Activated CD4-positive, CD25-positive, alpha-beta regulatory T cell (primary cell): ENCODE results near the gene MFSD8.
"Not testable (repeated sequence)": the region's sequence is repeated elsewhere in the genome, so short reads cannot be mapped to it uniquely, and the experiment has no call there.

Experiments used
- DNase-seq, 4 experiments: peaks; one replicate each; lab custom pipeline; 2025; lab: John Stamatoyannopoulos, UW

Gene MFSD8

DNA sequence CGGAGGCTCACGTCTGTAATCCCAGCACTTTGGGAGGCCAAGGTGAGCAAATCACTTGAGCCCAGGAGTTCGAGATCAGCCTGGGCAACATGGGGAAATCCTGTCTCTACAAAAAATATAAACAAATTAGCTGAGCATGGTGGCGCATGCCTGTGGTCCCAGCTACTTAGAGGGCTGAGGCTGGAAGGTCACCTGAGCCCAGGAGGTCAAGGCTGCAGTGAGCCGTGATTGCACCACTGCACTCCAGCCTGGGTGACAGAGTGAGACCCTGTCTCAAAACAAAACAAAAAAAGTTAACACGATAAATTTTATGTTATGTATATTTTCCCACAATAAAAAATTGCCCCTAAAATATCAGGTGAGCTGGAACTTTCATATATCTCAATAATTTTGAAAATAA lies 33.1 kb downstream of the MFSD8 start:
- DNase-seq = not testable (repeated sequence)

DNA sequence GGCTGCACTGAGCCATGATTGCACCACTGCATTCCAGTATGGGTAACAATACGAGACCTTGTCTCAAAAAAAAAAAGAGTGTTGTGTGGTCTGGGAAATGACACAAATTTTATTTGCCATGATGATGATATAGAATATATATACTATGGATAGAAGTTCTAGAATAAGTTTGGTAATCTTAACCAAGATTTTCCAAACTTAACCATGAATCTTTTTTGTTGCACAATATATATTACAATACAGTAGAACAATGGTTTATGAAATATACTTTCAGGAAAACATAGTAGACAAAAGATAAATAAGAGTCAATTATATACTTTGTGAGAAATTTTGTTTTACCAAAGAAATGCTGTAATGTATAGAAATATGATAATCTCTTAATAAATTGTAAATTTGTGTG lies 34.8 kb downstream of the MFSD8 start:
- no peak for DNase-seq

DNA sequence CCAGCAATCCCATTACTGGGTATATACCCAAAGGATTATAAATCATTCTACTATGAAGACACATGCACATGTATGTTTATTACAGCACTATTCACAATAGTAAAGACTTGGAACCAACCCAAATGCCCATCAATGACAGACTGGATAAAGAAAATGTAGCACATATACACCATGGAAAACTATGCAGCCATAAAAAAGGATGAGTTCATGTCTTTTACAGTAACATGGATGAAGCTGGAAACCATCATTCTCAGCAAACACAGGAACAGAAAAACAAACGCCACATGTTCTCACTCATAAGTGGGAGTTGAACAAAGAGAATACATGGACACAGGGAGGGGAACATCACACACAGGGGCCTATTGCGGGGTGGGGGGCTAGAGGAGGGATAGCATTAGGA lies 39.3 kb downstream of the MFSD8 start:
- DNase-seq = not testable (repeated sequence)

DNA sequence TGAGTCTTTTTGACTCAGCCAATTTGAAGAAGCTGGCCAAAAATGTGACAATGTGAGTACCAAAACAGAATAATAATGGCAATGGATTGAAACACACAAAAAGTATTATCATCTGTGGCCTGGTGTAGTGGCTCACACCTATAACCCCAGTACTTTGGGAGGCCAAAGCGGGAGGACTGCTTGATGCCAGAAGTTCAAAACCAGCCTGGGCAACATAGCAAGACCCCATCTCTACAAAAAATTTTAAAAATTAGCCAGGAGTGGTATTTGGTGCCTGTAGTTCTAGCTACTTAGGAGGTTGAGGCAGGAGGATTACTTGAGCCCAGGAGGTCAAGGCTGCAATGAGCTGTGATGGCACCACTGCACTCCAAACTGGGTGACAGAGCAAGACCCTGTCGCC lies 42.7 kb downstream of the MFSD8 start:
- DNase-seq = no peak

DNA sequence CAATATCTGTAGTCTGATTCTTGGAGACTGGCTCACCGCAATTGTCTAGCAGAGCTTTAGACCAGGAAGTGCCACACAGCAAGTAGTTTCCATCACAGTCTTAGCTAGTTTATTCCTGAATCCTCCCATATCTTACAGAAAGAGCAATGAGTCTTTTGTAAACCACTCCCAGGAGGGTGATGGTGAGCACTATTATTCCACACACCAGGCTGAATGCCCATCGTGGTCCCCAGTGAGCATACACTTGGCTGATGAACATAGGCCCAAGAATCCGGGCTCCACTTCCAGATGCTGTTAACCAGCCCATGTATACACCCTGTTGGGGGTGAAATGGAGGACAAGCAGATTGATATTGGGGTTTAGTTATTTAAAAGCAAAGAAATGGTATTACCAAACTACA lies 44.5 kb downstream of the MFSD8 start:
- DNase-seq = no peak

DNA sequence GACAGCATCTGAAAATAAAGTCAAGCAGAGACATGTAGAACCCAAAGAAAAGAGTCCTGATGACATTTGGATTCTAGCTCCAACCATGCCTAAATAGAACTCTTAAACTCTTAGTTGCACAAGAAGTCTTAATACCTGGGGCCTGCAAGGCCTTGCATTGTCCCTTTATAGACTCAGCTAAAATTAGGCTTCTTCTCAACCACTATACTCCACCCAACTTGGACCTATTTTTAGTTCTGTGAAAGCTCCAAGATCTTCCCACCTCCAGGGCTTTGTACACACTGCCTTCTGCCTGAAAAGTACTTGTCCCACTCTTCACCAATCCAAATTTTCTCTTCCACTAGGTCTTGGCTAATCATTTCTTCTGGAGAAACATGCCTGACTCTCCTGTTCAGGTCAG lies 47.8 kb downstream of the MFSD8 start:
- DNase-seq = no peak

DNA sequence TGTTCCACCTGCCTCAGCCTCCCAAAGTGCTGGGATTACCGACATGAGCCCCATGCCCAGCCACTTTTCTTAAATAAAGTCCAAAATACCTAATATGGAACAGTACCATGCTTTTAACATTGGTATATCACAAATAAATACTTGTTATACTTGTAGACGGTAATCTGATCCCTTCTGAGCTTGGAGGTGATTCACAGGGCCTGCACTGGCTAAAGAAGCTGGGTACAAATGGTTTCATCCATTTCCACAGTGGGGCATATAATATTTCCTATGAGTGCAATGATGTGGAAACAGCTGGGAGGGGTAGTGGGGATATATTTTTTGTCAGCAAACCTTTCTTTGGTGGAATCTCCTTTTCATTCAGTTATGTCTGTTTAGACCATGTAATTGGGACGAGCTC lies 48.5 kb downstream of the MFSD8 start:
- no peak for DNase-seq

DNA sequence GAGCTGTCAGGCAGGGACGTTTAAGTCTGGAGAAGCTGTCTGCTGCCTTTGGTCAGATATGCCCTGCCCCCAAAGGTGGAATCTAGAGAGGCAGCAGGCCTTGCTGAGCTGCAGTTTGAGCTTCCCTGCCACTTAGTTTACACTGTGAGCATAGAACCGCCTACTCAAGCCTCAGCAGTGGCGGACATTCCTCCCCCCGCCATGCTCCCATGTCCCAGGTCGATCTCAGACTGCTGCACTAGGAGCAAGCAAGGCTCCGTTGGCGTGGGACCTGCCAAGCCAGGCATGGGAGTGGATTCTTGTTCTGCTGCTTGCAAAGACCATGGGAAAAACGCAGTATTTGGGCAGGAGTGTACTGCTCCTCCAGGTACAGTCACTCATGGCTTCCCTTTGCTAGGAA lies 59.9 kb downstream of the MFSD8 start:
- no peak for DNase-seq

DNA sequence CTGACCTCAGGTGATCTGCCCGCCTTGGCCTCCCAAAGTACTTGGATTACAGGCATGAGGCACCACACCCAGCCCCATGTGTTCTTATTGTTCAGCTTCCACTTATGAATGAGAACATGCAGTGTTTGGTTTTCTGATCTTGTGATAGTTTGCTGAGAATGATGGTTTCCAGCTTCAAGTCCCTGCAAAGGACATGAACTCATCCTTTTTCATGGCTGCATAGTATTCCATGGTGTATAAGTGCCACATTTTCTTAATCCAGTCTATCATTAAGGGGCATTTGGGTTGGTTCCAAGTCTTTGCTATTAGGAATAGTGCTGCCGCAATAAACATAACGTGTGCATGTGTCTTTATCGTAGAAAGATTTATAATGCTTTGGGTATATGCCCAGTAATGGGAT lies 65.3 kb downstream of the MFSD8 start:
- DNase-seq = not testable (repeated sequence)

DNA sequence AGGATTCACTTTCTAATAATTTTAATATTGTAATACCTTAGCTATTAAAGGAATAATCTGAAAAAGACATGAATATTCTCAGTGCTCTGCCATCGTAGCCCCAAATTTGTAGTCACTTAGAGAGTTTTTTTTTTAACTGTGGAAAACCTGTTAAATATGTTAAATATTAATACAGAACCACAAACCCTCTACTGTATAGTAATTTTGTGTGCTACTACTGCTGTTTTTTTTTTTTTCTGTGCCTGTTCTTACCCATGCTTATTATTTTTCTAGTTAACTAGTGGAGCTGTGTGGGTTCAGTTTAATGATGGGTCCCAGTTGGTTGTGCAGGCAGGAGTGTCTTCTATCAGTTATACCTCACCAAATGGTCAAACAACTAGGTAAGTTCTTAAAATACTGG lies 68.4 kb downstream of the MFSD8 start:
- no peak for DNase-seq

DNA sequence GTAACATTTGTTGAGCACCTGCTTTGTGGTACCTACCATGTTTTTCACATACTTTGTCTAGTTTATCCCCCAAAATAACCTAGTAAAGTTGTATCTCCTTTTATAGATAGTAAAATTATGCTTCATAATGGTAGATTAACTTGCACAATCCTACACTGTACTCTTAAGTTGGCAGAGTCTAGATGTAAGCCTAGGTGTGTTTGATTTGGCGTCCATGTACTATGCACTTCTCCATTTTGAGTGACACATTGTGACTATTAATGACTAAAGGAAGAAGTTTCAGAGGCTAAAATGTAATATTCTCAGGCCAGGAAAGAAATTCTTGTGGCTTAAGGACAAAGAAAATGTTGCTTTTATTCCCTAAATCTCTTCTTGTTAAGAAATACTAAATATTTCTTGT lies 68.9 kb downstream of the MFSD8 start:
- DNase-seq = no peak

DNA sequence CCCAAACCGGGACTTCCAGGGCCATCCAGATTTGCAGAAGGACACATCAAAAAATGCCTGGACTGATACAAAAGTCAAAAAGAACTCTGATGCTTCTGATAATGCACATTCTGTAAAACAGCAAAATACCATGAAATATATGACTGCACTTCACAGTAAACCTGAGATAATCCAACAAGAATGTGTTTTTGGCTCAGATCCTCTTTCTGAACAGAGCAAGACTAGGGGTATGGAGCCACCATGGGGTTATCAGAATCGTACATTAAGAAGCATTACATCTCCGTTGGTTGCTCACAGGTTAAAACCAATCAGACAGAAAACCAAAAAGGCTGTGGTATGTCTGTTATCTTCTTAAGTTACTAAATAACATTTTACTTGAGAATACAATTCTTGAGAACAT lies 75.1 kb downstream of the MFSD8 start:
- DNase-seq = no peak

DNA sequence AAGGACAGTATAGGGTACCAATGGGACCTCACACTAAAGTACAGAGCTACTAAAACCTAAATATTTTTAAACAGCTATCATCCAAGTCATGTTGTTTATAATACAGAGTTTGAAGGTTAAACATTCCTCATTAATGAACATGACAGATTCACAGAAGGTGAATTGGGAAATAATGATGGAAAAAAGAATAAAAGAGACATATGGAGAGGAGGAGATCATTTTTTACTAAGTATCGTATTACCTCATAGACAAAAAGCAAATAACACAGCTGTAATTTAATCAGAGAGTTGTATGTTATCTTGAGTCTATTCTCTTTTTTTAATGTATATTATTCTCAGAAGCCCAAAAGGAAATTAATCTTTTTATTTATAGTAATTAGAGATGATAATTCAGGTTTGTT lies 76.4 kb downstream of the MFSD8 start:
- no peak for DNase-seq

DNA sequence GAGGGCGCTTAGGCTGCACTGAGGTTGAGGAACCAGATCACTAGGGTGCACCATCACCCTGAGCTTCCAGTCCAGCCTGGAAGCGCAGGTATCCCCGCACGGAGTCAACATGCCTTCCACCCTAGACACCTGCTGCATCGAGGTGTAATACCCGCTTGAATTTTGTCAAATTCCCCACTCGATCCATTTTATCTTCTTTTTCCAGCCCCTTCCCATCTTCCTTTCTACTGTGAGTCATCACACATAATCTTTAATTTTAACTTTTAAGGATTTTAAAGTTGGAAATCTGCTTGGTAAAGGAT lies 83.5 kb downstream of the MFSD8 start:
- DNase-seq = no peak

DNA sequence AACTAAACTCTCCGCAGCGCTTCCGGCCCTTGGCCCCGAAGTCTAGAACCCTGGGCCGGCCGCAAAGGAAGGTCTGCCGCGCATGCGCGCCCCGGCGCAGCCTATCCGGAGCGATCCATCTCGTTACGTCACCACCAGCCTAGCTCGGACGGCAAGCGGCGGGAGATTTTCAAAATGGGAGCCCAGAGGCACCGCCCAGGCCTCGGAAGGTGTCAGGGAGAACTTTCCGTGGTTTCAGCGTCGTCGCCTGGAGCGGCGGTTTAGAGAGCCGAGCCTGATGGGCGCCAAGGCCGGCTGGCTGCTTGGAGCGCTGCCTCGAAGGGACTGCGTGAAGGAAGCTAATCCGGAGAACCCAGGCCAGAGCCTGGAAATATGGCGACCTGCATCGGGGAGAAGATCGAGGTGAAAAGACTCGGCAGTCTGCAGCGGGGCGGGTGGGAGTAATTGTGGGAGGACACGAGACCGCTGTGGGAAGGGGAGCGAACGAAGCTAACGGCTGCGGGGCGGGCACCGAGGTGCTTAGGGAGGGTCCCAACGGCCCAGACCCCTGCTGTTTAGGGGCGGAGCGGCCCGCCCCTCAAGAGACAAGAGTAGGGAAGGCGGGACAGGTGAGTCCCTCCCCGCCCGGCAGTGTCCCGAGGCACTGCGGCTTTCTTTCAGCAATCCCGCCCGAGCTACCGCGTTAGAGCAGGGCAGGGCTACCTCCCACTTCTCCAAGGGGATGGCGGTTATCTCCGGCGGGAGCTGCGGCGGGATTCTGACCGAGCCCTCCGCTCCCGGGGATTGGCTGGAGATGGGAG lies 84.0 kb downstream of the MFSD8 start, which contains the start of gene PLK4:
TSS of gene PLK4 (plus strand) at position 131 of the 800 bp plus-strand sequence. CDS start at position 373, 242 bp downstream.
- DNase-seq = peak; percentile 77 to 88 (median 85)

DNA sequence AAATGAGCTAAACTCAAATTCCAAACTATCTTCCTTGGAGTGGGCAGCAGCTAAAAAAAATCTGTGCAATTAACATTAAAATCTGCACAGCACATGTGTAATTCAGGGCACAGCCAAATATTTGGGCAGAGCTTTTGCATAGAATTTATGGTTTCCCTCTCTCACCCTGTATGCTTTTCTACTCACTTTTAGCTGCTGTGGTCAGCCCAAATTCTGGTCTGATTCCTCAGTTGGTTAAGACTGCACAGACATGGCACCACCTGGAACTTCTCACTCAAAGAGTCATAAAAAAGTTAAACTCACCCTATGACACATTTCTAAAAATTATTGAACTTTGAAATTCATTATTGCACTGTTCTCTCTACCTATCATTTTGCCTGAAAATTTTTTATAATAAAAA lies 89.2 kb downstream of the MFSD8 start:
- no peak for DNase-seq

DNA sequence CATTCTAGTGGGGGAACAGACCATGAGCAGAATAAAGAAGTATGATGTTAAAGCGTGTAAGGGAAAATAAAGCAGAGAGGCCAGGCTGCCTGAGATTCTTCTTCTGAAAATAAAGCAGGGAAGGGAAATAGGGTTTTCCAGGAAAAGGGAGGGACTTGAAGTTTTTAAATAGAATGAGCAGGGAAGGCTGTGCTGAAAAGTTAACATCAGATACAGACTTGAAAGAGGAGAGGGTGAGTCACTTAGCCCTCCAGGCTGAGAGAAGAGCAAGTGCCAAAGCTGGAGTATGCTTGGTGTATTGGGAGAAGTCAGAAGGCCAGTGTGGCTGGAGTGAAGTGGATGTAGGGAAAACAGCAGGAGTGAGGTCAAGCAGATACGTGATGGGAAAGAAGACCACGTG lies 94.3 kb downstream of the MFSD8 start:
- DNase-seq = no peak

DNA sequence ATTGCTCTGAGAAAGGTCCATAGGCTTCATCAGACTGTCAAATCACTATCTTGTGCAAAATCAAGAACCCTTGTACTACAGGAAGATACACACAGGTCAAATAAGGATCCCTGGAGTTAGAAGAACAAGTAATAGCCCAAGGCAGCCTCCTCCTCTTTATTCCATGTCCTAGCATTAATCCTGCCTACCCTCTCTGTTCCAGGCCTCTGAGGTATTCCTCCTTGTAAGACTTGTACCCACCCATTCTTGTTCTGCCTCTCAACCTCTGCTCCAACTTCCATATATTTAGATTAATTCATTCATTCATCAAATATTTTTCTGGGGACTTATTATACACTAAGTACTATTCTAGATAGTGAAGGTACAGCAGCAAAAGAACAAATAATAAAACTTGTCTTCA lies 94.7 kb downstream of the MFSD8 start:
- no peak for DNase-seq

DNA sequence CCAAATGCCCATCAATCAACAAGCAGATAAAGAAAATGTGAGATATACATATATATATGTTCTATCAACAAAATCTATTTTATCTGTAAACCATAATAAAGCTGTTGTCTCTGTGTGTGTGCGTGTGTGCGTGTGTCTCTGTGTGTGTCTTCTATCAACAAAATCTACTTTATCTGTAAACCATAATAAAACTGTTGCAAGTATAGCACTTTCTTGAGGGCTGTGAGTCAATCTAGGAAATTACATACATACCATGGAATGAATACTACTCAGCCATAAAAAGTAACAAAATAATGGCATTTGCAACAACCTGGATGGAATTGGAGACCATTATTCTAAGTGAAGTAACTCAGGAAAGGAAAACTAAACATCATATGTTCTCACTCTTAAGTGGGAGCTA lies 96.8 kb downstream of the MFSD8 start:
- no peak for DNase-seq
